Measurements from ENCODE around the gene FZR1. TPM values are rescaled to one million over a fixed set of nuclear protein-coding genes. Genes with fewer than 3 reads are reported as not detected.

The FZR1 gene
- 35.5 and 36.9 TPM in 2 replicates for total RNA-seq (2021; fragmentation: NEBNext Ultra II Directional; extraction: Animal tissue kit (Norgen Biotek cat#: 25700))
- 21.6 and 35.0 TPM in 2 replicates for polyA plus RNA-seq (2011; rRNA removed)
- polyA plus RNA-seq (2011; cell fraction: cytosol; rRNA removed), result 24.1 TPM
- 109 TPM for polyA plus RNA-seq (2011; cell fraction: nucleus; rRNA removed)
- 26.5 to 36.4 TPM (median 30.8 TPM) in 4 replicates for polyA plus RNA-seq (2012, experiment 1 of 2)
- polyA plus RNA-seq (2012, experiment 2 of 2), result 19.9 TPM
- polyA plus RNA-seq (2013, experiment 1 of 2), result 21.4 TPM
- polyA plus RNA-seq (2013, experiment 2 of 2), result 20.2 TPM
- 20.4 and 21.5 TPM in 2 replicates for polyA minus RNA-seq (2011; rRNA and poly(A)+ RNA removed)
- 32.5 TPM for polyA minus RNA-seq (2011; cell fraction: cytosol; rRNA and poly(A)+ RNA removed)
- polyA minus RNA-seq (2011; cell fraction: nucleus; rRNA and poly(A)+ RNA removed), result 35.9 TPM
- long read RNA-seq, experiment 1, full-length matches to known transcripts, result 6 of 24 reads
- long read RNA-seq, experiment 1, partial matches to known transcripts, result 7 of 24 reads
- long read RNA-seq, experiment 1, other reads (novel, unspliced or antisense), result 11 of 24 reads
- long read RNA-seq, experiment 2, result 0 reads

DNA sequence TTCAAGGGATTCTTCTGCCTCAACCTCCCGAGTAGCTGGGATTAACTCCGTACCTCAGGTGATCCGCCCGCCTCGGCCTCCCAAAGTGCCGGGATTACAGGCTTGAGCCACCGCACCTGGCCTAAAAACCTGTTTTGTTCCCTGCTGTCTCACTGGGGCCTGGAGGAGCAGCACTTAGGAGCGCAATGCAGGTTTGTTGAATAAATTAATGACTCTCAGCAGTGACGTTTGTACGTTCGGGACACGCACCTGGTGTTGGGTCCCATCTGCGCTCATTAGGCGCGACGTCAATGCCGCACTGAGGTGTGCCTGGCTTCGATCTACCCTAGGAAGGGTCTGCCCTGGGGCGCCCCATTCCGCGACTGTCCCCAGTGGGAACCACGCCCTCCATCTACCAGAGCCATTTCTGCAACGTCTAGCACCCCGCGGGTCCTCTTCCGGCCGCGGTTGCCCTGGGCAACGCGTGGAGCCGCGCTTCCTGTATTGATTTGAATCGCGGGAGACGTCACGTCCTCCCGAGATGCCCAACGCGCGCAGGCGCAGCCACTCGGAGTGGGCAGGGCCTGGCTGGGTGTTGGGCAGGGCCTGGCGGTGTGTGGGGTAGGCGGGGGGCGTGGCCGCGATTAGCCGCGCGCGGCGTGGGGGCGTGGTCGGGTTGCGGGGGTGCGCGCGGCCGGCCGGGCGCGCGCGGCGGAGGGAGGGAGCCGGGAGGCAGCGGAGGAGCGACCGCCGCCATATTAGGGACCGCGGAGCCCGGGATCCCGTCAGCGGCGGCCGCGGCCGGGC lies at the start of gene FZR1:
Gene FZR1 (plus strand): TSS at position 714 of the 786 bp plus-strand sequence. CDS start 16,679 bp downstream, outside the sequence.
- peak; percentile 93 to 98 for DNase-seq (ENCODE audit: low read depth in 1 of 2, low spot score in 2 of 2)
- Histone ChIP-seq H3K27me3 (replicated peaks in 1 of 4; ENCODE audit: control insufficient read depth in 3 of 4, extremely low read depth in 1 of 4, insufficient read depth in 3 of 4, low read length in 3 of 4) (no peaks in the 10 kb centered on the region), H4K20me1 (replicated peaks in 1 of 2; ENCODE audit: control insufficient read depth in 1 of 2, insufficient read depth in 2 of 2, low read length in 2 of 2) (peaks cover 13 to 21% of the 10 kb centered on the region in 2 experiments), H2BK20ac (ENCODE audit: low read length) (no peak within 1 kb of the TSS), H2AFZ (ENCODE audit: low read length) (peak within 1 kb of the TSS; percentile 37; the same call in 1 of the 2 replicates), H3K79me1 (ENCODE audit: low read depth, low read length) (peaks cover 15% of the 10 kb centered on the region), H2BK120ac (replicated peaks; ENCODE audit: low read depth, low read length) (peak within 1 kb of the TSS; percentile 95), H4K5ac (ENCODE audit: insufficient read length, low read depth, low read length) (peak within 1 kb of the TSS; percentile 99), H3K23me2 (ENCODE audit: low read depth, low read length) (peaks cover 18% of the 10 kb centered on the region), H2BK15ac (ENCODE audit: low read length) (0 out of 2 replicates have a peak within 1 kb of the TSS, but pooled peaks have one; percentile 18), H4K8ac (ENCODE audit: extremely low read depth, insufficient read depth, low read length) (peak within 1 kb of the TSS; percentile 95), H3K36me3 (ENCODE audit: control insufficient read depth in 2 of 4, insufficient read depth in 4 of 4, low read length in 3 of 4) (no peaks in the 10 kb centered on the region; a peak in 2 of 8 replicates), H3K9me3 (ENCODE audit: insufficient read depth in 2 of 2, low read depth in 1 of 2, low read length in 1 of 2) (no peaks in the 10 kb centered on the region), H3K4me2 (ENCODE audit: insufficient read depth in 1 of 2, low read depth in 2 of 2, low read length in 2 of 2) (peak within 1 kb of the TSS; percentile 95 to 99), H3K14ac (ENCODE audit: insufficient read length) (no peak within 1 kb of the TSS), H3K4ac (replicated peaks; ENCODE audit: insufficient read length, low read depth, low read length) (peak within 1 kb of the TSS; percentile 85), H4K91ac (replicated peaks; ENCODE audit: insufficient read length, low read length) (peak within 1 kb of the TSS; percentile 98), H3K23ac (ENCODE audit: insufficient read length) (peak within 1 kb of the TSS; percentile 28), H3K27ac (ENCODE audit: low read depth, low read length) (peak within 1 kb of the TSS; percentile 90), H3K4me3 (ENCODE audit: extremely low read depth in 1 of 4, insufficient read depth in 2 of 4, low read depth in 3 of 4, low read length in 4 of 4) (peak within 1 kb of the TSS; percentile 44 to 98 (median 58)), H2BK5ac (ENCODE audit: low read depth, low read length) (peak within 1 kb of the TSS; percentile 96), H3K56ac (replicated peaks; ENCODE audit: insufficient read length, low read depth, low read length) (peak within 1 kb of the TSS; percentile 86), H3K79me2 (ENCODE audit: control insufficient read depth in 1 of 2, insufficient read depth in 2 of 2, low read length in 2 of 2) (peaks cover 0 to 25% of the 10 kb centered on the region in 2 experiments; a peak in 2 of 4 replicates), H3K4me1 (replicated peaks in 1 of 4; ENCODE audit: control insufficient read depth in 3 of 4, insufficient read depth in 4 of 4, low read length in 3 of 4) (peaks cover 0 to 9% (median 7%) of the 10 kb centered on the region in 4 experiments; a peak in 3 of 7 replicates), H2BK12ac (ENCODE audit: low read depth, low read length) (peak within 1 kb of the TSS; percentile 75; the same call in 1 of the 2 replicates), H2AK5ac (ENCODE audit: low read depth, low read length) (no peak within 1 kb of the TSS), H3K18ac (ENCODE audit: extremely low read depth, low read length) (peak within 1 kb of the TSS; percentile 93), H3K9ac (replicated peaks in 1 of 4; ENCODE audit: extremely low read depth in 1 of 4, low read depth in 3 of 4, low read length in 3 of 4) (peak within 1 kb of the TSS; percentile 6 to 73 (median 58))
- peak; percentile 24 for FAIRE-seq
- 4% methylated on average over 66 of the region's 79 CpGs; no CpG with 5 or more reads in 1 of the 2 experiments for WGBS, 2 experiments (ENCODE audit: extremely low coverage in 1 of 2, insufficient coverage in 1 of 2, insufficient read length in 1 of 2, insufficient replicate concordance in 2 of 2, low coverage in 1 of 2, low lambda C conversion rate in 2 of 2, missing lambda C conversion rate in 1 of 2)
- CTCF ChIA-PET (ENCODE audit: partially characterized antibody), result no interaction called here
- POLR2A ChIA-PET (ENCODE audit: partially characterized antibody), result interaction anchor here (0.9 to 1.5 kb wide), 4 partner anchors 9 to 33 kb away, joined by 3 to 6 read pairs (median 4); partner anchors contain the start of gene TEKTIP1
- TF ChIP-seq JUN (IDR thresholded peaks at IDR 0.05; ENCODE audit: low read depth, low read length), result no peak
- peak; percentile 88 for TF ChIP-seq TCF12 (IDR thresholded peaks at IDR 0.05; ENCODE audit: low read depth, low read length)
- TF ChIP-seq CREB1 (IDR thresholded peaks at IDR 0.05), result peak; percentile 91
- TF ChIP-seq POLR2AphosphoS5 (IDR thresholded peaks at IDR 0.05; ENCODE audit: low read depth, low read length), result peak; percentile 59; the same call in 1 of the 2 replicates
- peak; percentile 30 for TF ChIP-seq KDM4A (IDR thresholded peaks at IDR 0.05; ENCODE audit: low read depth, low read length, severe bottlenecking)
- TF ChIP-seq TAF7 (optimal IDR thresholded peaks at IDR 0.05; ENCODE audit: borderline replicate concordance, low read depth, low read length), result peak; percentile 42
- peak; percentile 96 for TF ChIP-seq SAP30 (IDR thresholded peaks at IDR 0.05; ENCODE audit: insufficient read depth, insufficient replicate concordance, low read length)
- TF ChIP-seq GTF2F1 (IDR thresholded peaks at IDR 0.05; ENCODE audit: borderline replicate concordance, low read depth, low read length), result no peak
